Endothelial cell of umbilical vein (primary cell): ENCODE measurements around the gene PLA2G12B. TPM values are rescaled to one million over a fixed set of nuclear protein-coding genes. Genes with fewer than 3 reads are reported as not detected.

ENCODE experiments used
- BruUV-seq: library from RNA; stranded (reverse); fragments of 400-500 nt; replicated peaks from 2 replicates; lab custom pipeline; 2021; lab: Mats Ljungman, UMichigan
- CTCF ChIA-PET: fragments of 300-600, 350-600 bp; sonication (Branson Sonifier 250); formaldehyde crosslinking; loops from one replicate; lab custom pipeline; 2021; ENCODE audit warnings: antibody characterized with exemption, inconsistent platforms; lab: Charles Lee
- POLR2A ChIA-PET: fragments of 300-600, 350-600 bp; sonication (Branson Sonifier 250); formaldehyde crosslinking; loops from one replicate; lab custom pipeline; 2021; ENCODE audit warnings: antibody characterized with exemption, inconsistent platforms; lab: Charles Lee
- DNase-seq: peaks from one replicate; pipeline ENCODE4 v3.0.0-alpha.2; 2011; ENCODE audit warnings: low read depth, low spot score
- FAIRE-seq: peaks from 2 replicates; lab custom pipeline; 2011; peaks lifted over from hg19 to GRCh38; lab: Jason Lieb, UNC
- H2AFZ ChIP-seq: 2 replicates; pipeline ENCODE4 v1.6.0; 2012; ENCODE audit warnings: low read depth, low read length, control low read depth, inconsistent platforms
- H3K27ac ChIP-seq: 2 replicates; pipeline ENCODE4 v1.5.1; 2011; ENCODE audit warnings: low read depth, mild to moderate bottlenecking, control low read depth, low read length, moderate library complexity; ENCODE audit not compliant: insufficient read depth
- H3K27me3 ChIP-seq, 2 experiments: 2 replicates each; pipeline versions ENCODE4 v1.6.0 to v1.6.1; 2011; ENCODE audit warnings: low read length in 2 of 2, mixed read lengths in 1 of 2; ENCODE audit not compliant: control insufficient read depth in 2 of 2, insufficient read depth in 2 of 2
- H3K36me3 ChIP-seq, 2 experiments: 2 replicates in 1 of 2; 3 replicates in 1 of 2; pipeline ENCODE4 v1.5.1; 2011; ENCODE audit warnings: low read length in 2 of 2, mild to moderate bottlenecking in 1 of 2, moderate library complexity in 1 of 2; ENCODE audit not compliant: control insufficient read depth in 2 of 2, insufficient read depth in 2 of 2; ENCODE audit errors: extremely low read depth in 1 of 2
- H3K4me1 ChIP-seq: 3 replicates; pipeline ENCODE4 v1.5.1; 2011; ENCODE audit warnings: mild to moderate bottlenecking, low read length; ENCODE audit not compliant: control insufficient read depth, insufficient read depth; ENCODE audit errors: extremely low read depth
- H3K4me2 ChIP-seq: 2 replicates; pipeline ENCODE4 v1.6.1; 2011; ENCODE audit warnings: low read length, control low read depth, mixed read lengths; ENCODE audit not compliant: insufficient read depth
- H3K4me3 ChIP-seq, 3 experiments: fragments of 200-600 bp in 1 of 3; sonication (generic), shearing (Covaris generic) in 1 of 3; replicated peaks in 1 of 3; 2 replicates each; pipeline ENCODE4 v1.5.1; 2011 to 2016; ENCODE audit warnings: control low read depth in 3 of 3, low read length in 3 of 3, mild to moderate bottlenecking in 2 of 3, inconsistent platforms in 1 of 3, low read depth in 1 of 3, moderate library complexity in 1 of 3; ENCODE audit not compliant: insufficient read depth in 1 of 3
- H3K79me2 ChIP-seq: 2 replicates; pipeline ENCODE4 v1.6.0; 2012; ENCODE audit warnings: low read length, inconsistent platforms; ENCODE audit not compliant: control insufficient read depth, insufficient read depth
- H3K9ac ChIP-seq: replicated peaks from 2 replicates; pipeline ENCODE3; 2011; ENCODE audit warnings: low read length, control low read depth; ENCODE audit not compliant: insufficient read depth; ENCODE audit errors: extremely low read depth
- H3K9me1 ChIP-seq: replicated peaks from 3 replicates; pipeline ENCODE4 v1.6.0; 2011; ENCODE audit warnings: mild to moderate bottlenecking, low read length; ENCODE audit not compliant: control insufficient read depth, insufficient read depth; ENCODE audit errors: extremely low read depth
- H3K9me3 ChIP-seq: replicated peaks from 2 replicates; pipeline ENCODE4 v1.5.1; 2012; ENCODE audit warnings: low read length, inconsistent platforms; ENCODE audit not compliant: control insufficient read depth, insufficient read depth
- H4K20me1 ChIP-seq: replicated peaks from 2 replicates; pipeline ENCODE3; 2011; ENCODE audit warnings: mild to moderate bottlenecking, low read length; ENCODE audit not compliant: control insufficient read depth, insufficient read depth; ENCODE audit errors: extremely low read depth
- FOS ChIP-seq: IDR thresholded peaks from 2 replicates; pipeline ENCODE4 v1.6.1; 2011; ENCODE audit warnings: mild to moderate bottlenecking, low read length, moderate library complexity, borderline replicate concordance; ENCODE audit not compliant: insufficient read depth
- GATA2 ChIP-seq: IDR thresholded peaks from 2 replicates; pipeline ENCODE4 v1.7.0; 2011; ENCODE audit warnings: low read depth, mild to moderate bottlenecking, moderate library complexity, mixed read lengths, low read length; ENCODE audit not compliant: insufficient read length, insufficient read depth
- JUN ChIP-seq: IDR thresholded peaks from 2 replicates; pipeline ENCODE4 v1.6.1; 2011; ENCODE audit warnings: borderline replicate concordance, low read depth; ENCODE audit not compliant: insufficient read length, insufficient read depth
- MYC ChIP-seq: IDR thresholded peaks from one replicate; pipeline ENCODE4 v1.6.1; 2011; ENCODE audit warnings: mild to moderate bottlenecking, low read depth, low read length
- POLR2A ChIP-seq: IDR thresholded peaks from 2 replicates; pipeline ENCODE4 v1.6.1; 2012; ENCODE audit warnings: low read depth, mild to moderate bottlenecking, control low read depth, low read length
- POLR2AphosphoS5 ChIP-seq: IDR thresholded peaks from 2 replicates; pipeline ENCODE4 v1.6.1; 2012; ENCODE audit warnings: low read depth, mild to moderate bottlenecking, control low read depth, low read length, moderate library complexity; ENCODE audit not compliant: insufficient read depth
- dilution Hi-C: fragments of 300-500 bp; cut with MboI; formaldehyde crosslinking; loops from one replicate; pipeline ENCODE4 v1.15.0; 2019; ENCODE audit warnings: low sequenced_read_pairs; ENCODE audit not compliant: extremely low pct_ligation_motif_present
- intact Hi-C: fragments of 100-400 bp; cut with micrococcal nuclease; formaldehyde crosslinking; loops from one replicate; pipeline ENCODE4 v1.10.0; 2022
- polyA plus RNA-seq, 4 experiments: library from polyadenylated mRNA; depleted of rRNA in 3 of 4; stranded (reverse) in 3 of 4; unstranded in 1 of 4; fragments of >200 nt; gene quantifications; 2 replicates each; pipeline versions ENCODE4 v1.2.1 to v1.2.3, GENCODE V29; 2011 to 2012; ENCODE audit warnings: missing spikeins in 1 of 4
- total RNA-seq: library from RNA; stranded (reverse); gene quantifications from 2 replicates; pipeline ENCODE4 v1.2.3, GENCODE V29; 2021
- TF ChIP-seq, protein P1 (sequence below), 2 donors: IDR thresholded peaks; 1 replicate in 1 of 2; 2 replicates in 1 of 2; pipeline ENCODE4 v1.5.1; 2011; ENCODE audit warnings: low read length in 2 of 2, mild to moderate bottlenecking in 2 of 2, moderate library complexity in 2 of 2, control low read depth in 1 of 2, inconsistent platforms in 1 of 2, low read depth in 1 of 2; ENCODE audit not compliant: insufficient read depth in 1 of 2; ENCODE audit errors: extremely low read depth in 1 of 2

The PLA2G12B gene
- total and polyA plus RNA-seq, 2 donors (not counting 3 experiments of a cell fraction or from before 2014, with no cell fraction given): not detected

GRCh38 chr10:72946963-72947362 is 7.6 kb downstream of the PLA2G12B start:
- no peaks in the 10 kb centered on the region for H3K27me3 ChIP-seq
- BruUV-seq: no TSS peak
- H3K4me3 ChIP-seq: no peak overlapping the region
- no peaks in the 10 kb centered on the region for H3K9me3 ChIP-seq
- H3K27ac ChIP-seq: no peak overlapping the region
- POLR2A ChIA-PET: no interaction called here
- H3K9me1 ChIP-seq: no peaks in the 10 kb centered on the region
- no peaks in the 10 kb centered on the region for H3K4me1 ChIP-seq
- no peaks in the 10 kb centered on the region for H3K36me3 ChIP-seq
- H2AFZ ChIP-seq: no peak overlapping the region
- H3K9ac ChIP-seq: no peak overlapping the region
- TF ChIP-seq FOS (no peak), POLR2AphosphoS5 (no peak), MYC (no peak), GATA2 (no peak), POLR2A (no peak), JUN (no peak)
- TF ChIP-seq, protein P1, sequence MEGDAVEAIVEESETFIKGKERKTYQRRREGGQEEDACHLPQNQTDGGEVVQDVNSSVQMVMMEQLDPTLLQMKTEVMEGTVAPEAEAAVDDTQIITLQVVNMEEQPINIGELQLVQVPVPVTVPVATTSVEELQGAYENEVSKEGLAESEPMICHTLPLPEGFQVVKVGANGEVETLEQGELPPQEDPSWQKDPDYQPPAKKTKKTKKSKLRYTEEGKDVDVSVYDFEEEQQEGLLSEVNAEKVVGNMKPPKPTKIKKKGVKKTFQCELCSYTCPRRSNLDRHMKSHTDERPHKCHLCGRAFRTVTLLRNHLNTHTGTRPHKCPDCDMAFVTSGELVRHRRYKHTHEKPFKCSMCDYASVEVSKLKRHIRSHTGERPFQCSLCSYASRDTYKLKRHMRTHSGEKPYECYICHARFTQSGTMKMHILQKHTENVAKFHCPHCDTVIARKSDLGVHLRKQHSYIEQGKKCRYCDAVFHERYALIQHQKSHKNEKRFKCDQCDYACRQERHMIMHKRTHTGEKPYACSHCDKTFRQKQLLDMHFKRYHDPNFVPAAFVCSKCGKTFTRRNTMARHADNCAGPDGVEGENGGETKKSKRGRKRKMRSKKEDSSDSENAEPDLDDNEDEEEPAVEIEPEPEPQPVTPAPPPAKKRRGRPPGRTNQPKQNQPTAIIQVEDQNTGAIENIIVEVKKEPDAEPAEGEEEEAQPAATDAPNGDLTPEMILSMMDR (IDR thresholded peaks at IDR 0.05; ENCODE audit: extremely low read depth in 1 of 2, insufficient read depth in 1 of 2, low read depth in 1 of 2, low read length in 2 of 2): no peak
- intact Hi-C loops (no loop called here), dilution Hi-C loops (no loop called here)
- CTCF ChIA-PET: no interaction called here
- no peak overlapping the region for H3K4me2 ChIP-seq
- FAIRE-seq: no peak
- H3K79me2 ChIP-seq: no peaks in the 10 kb centered on the region
- no peaks in the 10 kb centered on the region for H4K20me1 ChIP-seq
- no peak for DNase-seq
